GM21526 (cell line): ENCODE data around the gene ADCY5.

Experiments used
- ATAC-seq: cut with Tn5 transposase; IDR thresholded peaks from one replicate; pipeline ENCODE4 v1.9.1; 2021; ENCODE audit warnings: moderate library complexity; ENCODE audit not compliant: unreplicated experiment, low FRiP score

Gene ADCY5

GRCh38 chr3:123312331-123313265 is 136.3 kb downstream of the ADCY5 start:
- no peak for ATAC-seq

GRCh38 chr3:123311201-123311600 is 137.7 kb downstream of the ADCY5 start:
- no peak for ATAC-seq

DNA sequence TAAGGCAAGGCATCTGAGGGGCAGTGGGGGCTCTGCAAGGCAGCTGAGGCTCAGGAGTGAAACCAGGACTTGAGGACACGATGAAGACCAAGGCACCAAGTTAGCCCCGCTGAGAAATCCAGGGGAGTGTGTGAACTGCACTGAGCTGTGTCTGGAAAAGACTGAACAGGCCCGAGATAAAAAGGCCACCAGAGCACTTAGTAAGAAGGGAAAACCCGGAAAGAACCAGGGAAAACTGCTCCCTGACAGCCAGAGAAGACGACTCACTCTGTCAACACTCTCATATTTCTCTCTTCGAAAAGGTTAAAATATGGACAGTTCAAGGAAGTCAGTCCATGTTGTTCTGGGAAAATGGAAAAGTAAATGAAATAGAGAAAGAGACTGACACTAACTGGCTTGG is 138.1 kb downstream of the ADCY5 start:
- no peak for ATAC-seq

- no peak for ATAC-seq
Observed at GRCh38 chr3:123310186-123310585, 138.7 kb downstream of the ADCY5 start.

GRCh38 chr3:123307064-123307463 is 141.8 kb downstream of the ADCY5 start:
- no peak for ATAC-seq

DNA sequence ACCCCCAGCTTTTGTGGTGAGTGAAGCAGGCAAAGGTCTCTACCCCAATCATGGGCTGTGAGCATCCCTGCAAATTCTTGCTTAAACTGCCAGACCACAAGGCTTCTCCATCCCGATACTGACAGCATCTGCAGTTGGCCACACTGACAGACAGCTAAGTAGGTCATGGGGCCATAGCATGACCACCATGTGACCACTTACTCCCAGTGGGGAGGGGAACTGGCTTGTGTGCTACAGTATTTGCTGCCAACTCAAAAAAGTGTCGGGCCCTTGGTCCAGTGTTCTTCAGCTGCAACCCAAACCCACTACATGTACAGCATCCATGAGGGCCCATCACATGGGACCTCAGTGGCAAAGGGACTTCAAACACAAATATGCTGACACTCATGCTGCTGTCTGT is 143.7 kb downstream of the ADCY5 start:
- no peak for ATAC-seq

GRCh38 chr3:123303976-123304560 is 144.8 kb downstream of the ADCY5 start:
- ATAC-seq = no peak

DNA sequence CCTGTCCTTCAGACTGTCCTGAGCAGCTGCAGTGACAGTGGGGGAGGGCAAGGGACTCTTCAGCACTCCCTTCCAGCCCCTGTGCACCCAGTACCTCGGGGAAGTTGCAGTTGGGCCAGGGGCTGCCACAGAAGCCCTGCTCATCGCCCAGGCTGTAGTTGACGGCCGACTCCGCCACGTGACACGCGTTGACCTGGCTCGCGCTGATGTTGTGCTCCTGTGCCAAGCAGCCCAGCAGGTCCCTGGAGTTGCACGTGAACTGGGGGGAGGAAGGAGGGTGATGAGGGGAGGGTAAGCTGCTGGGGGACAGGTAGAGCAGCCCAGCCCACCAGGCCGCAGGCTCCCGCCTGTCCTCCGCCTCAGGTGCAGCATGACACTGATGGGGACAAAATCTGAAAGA is 145.9 kb downstream of the ADCY5 start:
- no peak for ATAC-seq

DNA sequence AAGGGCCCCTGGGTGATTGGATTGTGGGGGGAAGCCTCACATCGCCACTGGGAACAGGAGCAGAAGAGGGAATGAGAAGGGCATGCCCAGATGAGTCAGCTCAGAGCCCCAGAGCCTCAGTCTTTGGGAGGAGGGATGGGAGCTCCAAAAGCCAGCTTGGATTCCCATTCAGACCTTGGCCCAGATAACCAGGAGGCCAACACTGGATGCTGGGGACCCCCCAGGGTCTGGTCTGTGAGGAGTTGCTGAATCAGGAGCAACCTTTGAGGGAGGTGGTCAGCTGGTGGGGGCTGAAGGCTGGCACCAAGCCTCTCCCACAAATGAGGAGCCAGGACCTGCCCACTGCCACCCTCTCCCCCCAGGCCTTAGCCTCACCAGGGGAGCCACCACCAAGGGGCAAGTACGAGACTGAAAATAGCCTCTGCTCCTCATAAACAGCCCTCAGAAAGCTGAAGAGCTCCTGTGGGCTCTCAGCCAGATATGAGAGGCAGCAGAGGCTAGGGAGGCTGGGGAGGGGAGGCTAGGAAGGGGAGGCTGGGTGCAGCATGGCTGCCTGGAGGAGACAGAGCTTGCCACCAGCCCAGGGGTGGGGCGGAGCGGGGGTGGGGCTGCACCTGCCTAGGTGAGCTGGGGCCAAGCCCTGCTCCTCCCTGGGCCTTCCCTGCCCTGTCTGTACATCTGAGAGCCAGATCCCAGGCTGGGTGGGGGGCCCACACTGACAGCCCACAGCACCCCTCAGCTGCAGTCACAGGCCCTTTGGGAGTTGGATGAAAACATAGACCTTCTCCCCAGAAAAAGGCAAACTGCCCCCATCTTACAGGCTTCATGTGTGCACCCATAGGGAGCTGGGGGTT is 147.3 kb downstream of the ADCY5 start:
- ATAC-seq = no peak

GRCh38 chr3:123300583-123300982 is 148.3 kb downstream of the ADCY5 start:
- no peak for ATAC-seq

GRCh38 chr3:123300056-123300455 is 148.8 kb downstream of the ADCY5 start:
- ATAC-seq = no peak

GRCh38 chr3:123299581-123299980 is 149.3 kb downstream of the ADCY5 start:
- no peak for ATAC-seq

- ATAC-seq = no peak
Observed at GRCh38 chr3:123298903-123299302, 150.0 kb downstream of the ADCY5 start.

GRCh38 chr3:123297627-123297899 is 151.3 kb downstream of the ADCY5 start:
- ATAC-seq = no peak

DNA sequence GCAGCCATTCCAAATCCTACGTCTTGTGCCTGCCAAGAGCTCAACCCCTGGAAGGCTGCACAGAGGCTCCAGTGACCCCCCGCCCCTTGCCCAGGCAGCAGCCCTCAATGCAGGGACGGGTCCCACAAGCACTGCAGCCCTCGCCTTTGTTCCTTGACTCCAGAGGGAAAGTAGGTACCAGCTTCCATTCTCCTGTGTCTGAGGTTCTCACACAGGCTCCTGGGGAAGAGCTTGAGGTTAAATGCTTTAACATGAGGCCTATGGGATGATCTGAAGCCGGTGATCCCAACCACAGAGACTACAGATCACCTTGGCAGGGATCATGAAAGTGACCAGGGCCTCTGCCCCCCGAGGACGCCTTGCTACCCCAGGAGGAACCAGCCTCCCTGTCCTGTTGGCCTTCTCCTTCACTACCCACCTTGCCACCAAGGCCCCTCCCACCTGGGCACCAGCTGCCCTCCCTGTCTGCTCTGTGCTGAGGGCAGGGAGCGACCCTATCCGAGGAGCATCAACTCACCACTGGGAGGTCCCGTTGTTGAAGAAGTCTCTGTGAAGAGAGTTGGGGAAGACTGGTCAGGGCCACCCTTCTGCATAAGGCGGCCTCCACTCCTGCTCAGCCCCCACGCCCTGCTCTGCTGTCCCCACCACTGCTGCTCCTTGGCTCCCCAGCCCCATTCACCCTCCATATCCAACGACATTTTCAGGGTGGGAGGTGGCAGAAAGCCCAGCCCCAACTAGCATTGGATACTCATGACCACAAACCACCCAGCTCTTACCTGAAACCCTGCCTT is 151.9 kb downstream of the ADCY5 start:
- ATAC-seq = no peak

GRCh38 chr3:123296261-123296660 is 152.6 kb downstream of the ADCY5 start:
- no peak for ATAC-seq

- no peak for ATAC-seq
Observed at GRCh38 chr3:123295901-123296250, 153.0 kb downstream of the ADCY5 start.

DNA sequence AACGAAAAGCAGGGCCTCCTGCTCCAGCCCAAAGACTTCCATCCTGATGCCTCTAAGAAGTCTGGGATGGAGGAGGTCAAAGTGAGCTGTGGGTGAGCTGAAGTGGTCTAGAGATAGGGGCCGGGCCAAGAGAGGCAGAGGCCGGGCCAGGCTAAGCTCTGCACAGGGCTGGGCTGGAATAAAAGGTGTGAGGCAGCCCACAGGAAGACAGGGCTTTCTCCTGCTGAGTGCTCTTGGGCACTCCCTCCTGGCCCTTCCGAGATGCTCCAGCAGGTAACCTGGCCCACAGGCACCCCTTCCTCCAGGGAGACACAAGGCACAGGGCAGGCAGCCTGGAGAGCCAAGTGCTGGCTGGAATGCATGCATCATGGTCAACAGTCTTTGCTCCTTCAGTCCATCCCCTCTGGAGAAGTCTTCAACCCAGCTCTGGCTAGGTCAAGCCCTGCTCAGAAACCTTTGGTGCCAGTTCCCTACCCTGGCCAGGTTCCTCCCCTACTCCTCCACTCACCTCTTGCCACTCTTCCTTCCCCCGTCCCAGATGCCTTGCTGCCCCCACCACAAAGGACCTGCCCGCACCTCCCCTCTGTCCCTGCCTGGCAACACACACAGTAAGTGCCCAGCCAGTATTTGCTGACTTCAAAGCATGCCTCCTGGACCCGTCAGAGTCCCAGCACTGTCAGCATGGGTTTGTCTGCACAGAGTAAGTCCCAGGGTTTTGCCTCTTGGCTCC is 153.6 kb downstream of the ADCY5 start:
- no peak for ATAC-seq

GRCh38 chr3:123294296-123294938 is 154.5 kb downstream of the ADCY5 start:
- ATAC-seq = no peak
